NOMO-1 treated with dmso at 0.1 percent for 144 hours (cell line): ENCODE measurements around the gene BCAR3.

Experiments
- DNase-seq: peaks from one replicate; lab custom pipeline; 2025; ENCODE audit not compliant: unreplicated experiment; lab: John Stamatoyannopoulos, UW

Gene BCAR3

GRCh38 chr1:93516164-93516563 is 165.5 kb downstream of the BCAR3 start:
- no peak for DNase-seq
